Sigmoid colon (tissue), 4 donors: ENCODE data around the gene RAPGEF5.

Source experiments
- EP300 ChIP-seq, 4 donors: sonication (generic); formaldehyde crosslinking; IDR thresholded peaks; one replicate each; pipeline ENCODE4 v1.6.1; 2017; ENCODE audit warnings: antibody characterized with exemption in 4 of 4
- POLR2A ChIP-seq, 2 donors: fragments of 450-650 bp; IDR thresholded peaks; one replicate each; pipeline ENCODE4 v1.6.1; 2016; ENCODE audit warnings: antibody characterized with exemption in 2 of 2, mild to moderate bottlenecking in 2 of 2, moderate library complexity in 2 of 2
- POLR2AphosphoS5 ChIP-seq, 4 donors: sonication (generic); formaldehyde crosslinking; IDR thresholded peaks; one replicate each; pipeline ENCODE4 v1.6.1; 2017; ENCODE audit warnings: antibody characterized with exemption in 4 of 4
- TF ChIP-seq, protein P1 (sequence below), 4 experiments: fragments of 450-650 bp in 3 of 4; fragments of 200-600 bp in 1 of 4; IDR thresholded peaks; one replicate each; pipeline ENCODE4 v1.5.1; 2016 to 2019; ENCODE audit warnings: antibody characterized with exemption in 4 of 4, mild to moderate bottlenecking in 3 of 4, moderate library complexity in 2 of 4

DNA sequence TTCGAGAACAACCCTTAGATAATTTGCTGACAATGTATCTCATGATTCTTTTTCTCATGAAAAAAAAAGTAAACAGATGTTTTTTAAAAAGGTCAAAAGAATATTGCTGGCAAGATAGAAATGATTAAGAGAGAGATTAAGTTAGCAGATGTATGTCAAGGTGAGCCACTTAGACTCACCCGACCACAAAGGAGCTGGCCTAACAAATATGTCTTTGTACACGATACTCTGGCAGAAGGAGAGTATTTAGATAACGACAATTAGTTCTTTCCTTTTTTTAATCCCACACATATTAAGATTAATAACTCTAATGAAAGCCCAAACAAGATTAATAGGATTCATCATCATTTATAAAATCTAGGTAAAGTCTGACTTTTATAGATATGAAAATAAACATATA lies 156.7 kb downstream of the RAPGEF5 start:
- TF ChIP-seq POLR2A (IDR thresholded peaks at IDR 0.05), result no peak
- no peak for TF ChIP-seq POLR2AphosphoS5 (IDR thresholded peaks at IDR 0.05)
- TF ChIP-seq, protein P1, sequence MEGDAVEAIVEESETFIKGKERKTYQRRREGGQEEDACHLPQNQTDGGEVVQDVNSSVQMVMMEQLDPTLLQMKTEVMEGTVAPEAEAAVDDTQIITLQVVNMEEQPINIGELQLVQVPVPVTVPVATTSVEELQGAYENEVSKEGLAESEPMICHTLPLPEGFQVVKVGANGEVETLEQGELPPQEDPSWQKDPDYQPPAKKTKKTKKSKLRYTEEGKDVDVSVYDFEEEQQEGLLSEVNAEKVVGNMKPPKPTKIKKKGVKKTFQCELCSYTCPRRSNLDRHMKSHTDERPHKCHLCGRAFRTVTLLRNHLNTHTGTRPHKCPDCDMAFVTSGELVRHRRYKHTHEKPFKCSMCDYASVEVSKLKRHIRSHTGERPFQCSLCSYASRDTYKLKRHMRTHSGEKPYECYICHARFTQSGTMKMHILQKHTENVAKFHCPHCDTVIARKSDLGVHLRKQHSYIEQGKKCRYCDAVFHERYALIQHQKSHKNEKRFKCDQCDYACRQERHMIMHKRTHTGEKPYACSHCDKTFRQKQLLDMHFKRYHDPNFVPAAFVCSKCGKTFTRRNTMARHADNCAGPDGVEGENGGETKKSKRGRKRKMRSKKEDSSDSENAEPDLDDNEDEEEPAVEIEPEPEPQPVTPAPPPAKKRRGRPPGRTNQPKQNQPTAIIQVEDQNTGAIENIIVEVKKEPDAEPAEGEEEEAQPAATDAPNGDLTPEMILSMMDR (IDR thresholded peaks at IDR 0.05), result no peak
- no peak for TF ChIP-seq EP300 (IDR thresholded peaks at IDR 0.05)
